ENCODE data around the gene BIRC7. TPM values are rescaled to one million over a fixed set of nuclear protein-coding genes. Genes with fewer than 3 reads are reported as not detected.

The BIRC7 gene
- total RNA-seq, 5 donors from 2014 or later (not counting 1 experiment from before 2014, with no cell fraction given) = not detected

DNA sequence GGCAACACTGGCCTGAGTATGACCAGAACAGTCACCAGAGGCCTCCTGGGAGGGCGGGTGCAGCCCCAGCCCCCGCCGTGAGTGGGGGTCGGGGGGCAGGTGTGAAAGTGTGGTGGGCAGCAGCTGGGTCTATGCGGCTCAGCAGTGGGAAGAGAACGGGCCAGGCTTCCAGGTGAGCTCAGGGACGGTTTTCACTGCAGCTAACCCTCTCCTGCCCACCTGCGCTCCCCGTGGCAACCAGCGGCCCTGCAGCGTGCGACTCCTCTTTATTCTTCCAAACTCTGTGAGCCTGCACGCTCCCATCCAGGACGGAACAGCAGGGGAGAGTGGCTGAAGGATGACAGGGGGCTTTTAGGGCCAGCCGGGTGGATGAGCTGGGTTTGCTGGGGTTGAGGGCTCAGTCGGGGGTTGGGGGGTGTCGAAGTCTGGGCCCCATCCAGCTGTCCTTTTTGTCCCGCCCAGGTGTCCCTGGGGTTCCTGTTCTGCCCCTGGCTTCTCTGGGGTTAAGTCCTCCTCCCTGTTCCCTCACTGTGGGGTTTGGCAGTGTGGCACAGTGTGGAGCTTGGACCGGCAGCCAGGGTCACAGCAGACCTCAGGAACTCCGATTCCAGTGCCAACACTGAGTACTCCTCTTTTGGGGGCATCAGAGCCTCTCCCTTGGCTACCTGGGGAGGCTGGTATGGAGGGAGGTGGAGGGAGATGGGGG is 859 bp upstream of the BIRC7 start:
- H3K36me3 Mint-ChIP-seq = no peaks in the 10 kb centered on the region
- no peaks in the 10 kb centered on the region for H3K9me3 Mint-ChIP-seq

DNA sequence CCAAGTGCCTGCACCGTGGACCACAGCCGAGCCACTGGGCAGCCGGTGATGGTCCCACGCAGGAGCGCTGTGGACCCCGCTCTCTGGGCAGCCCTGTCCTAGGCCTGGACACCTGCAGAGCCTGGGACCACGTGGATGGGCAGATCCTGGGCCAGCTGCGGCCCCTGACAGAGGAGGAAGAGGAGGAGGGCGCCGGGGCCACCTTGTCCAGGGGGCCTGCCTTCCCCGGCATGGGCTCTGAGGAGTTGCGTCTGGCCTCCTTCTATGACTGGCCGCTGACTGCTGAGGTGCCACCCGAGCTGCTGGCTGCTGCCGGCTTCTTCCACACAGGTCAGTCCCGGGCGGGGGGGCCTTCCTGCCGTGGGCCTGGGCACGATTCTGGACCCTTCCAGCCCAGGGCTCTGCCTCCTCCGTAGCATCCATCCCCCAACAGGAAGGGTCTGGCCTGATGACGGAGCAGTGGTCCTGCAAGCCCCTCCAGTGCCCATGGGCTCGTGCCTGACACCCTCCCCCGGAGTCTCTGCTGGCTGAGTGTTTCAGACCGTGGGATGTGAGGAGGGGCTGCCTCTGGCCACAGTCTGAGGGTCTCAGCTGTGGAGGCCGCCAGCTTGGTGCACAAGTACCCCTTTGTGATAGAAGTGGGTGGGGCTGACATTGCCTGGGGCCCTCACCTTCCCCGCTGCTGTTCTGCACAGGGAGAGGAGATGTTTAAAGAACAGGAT is 572 bp downstream of the BIRC7 start:
- CTCF ChIA-PET = no interaction called here
- DNase-seq = no peak
- Histone ChIP-seq H3K36me3 (ENCODE audit: control insufficient read depth in 2 of 2, extremely low read depth in 1 of 2, insufficient read depth in 1 of 2, low read length in 1 of 2) (no peaks in the 10 kb centered on the region), H3K27ac (ENCODE audit: low read length) (no peak overlapping the region), H3K4me3 (ENCODE audit: control insufficient read depth in 1 of 2, extremely low read depth in 1 of 2, low read length in 1 of 2) (no peak overlapping the region), H3K4me1 (ENCODE audit: control insufficient read depth in 1 of 2, extremely low read depth in 1 of 2, insufficient read depth in 2 of 2, low read length in 2 of 2) (peaks cover 0 to 17% of the 10 kb centered on the region in 2 experiments), H3K9me3 (no peaks in the 10 kb centered on the region), H3K27me3 (replicated peaks in 1 of 2; ENCODE audit: control insufficient read depth in 2 of 2, extremely low read depth in 1 of 2, insufficient read depth in 2 of 2, low read length in 1 of 2) (peaks cover 0 to 38% of the 10 kb centered on the region in 2 experiments)
- no peaks in the 10 kb centered on the region for H3K9me3 Mint-ChIP-seq
- peaks cover 12 to 23% of the 10 kb centered on the region in 2 donors for H3K27me3 Mint-ChIP-seq
- H3K4me1 Mint-ChIP-seq = peaks cover 3 to 5% (median 4%) of the 10 kb centered on the region in 3 donors
- no peak for ATAC-seq (replicated peaks in 1 of 4)
- 85% methylated on average over 22 of the region's 26 CpGs for WGBS (ENCODE audit: insufficient coverage)
- no peak overlapping the region for H3K27ac Mint-ChIP-seq
- no peak overlapping the region for H3K4me3 Mint-ChIP-seq
- POLR2A ChIA-PET = interaction anchor here in 1 of 2 donors (0.7 kb wide), 1 partner anchor 19 kb away, joined by 3 read pairs; no protein-coding TSS in a partner anchor
- no peaks in the 10 kb centered on the region for H3K36me3 Mint-ChIP-seq

More for the DNA sequence above, 859 bp upstream of the BIRC7 start:
- H3K27ac ChIP-seq (ENCODE audit: low read length) = no peak overlapping the region
- H3K4me3 ChIP-seq (ENCODE audit: control insufficient read depth in 1 of 2, extremely low read depth in 1 of 2, low read length in 1 of 2) = no peak overlapping the region
- H3K4me3 Mint-ChIP-seq = no peak overlapping the region
- ATAC-seq (replicated peaks in 1 of 4) (peak; percentile 44 to 81 (median 57)), DNase-seq (peak in 12 of 35 experiments; percentile 16 to 42 (median 26))
- no peaks in the 10 kb centered on the region for H3K9me3 ChIP-seq
- ChIA-PET POLR2A (no interaction called here), CTCF (no interaction called here)
- H3K4me1 Mint-ChIP-seq = peaks cover 3 to 9% (median 4%) of the 10 kb centered on the region in 3 donors
- H3K36me3 ChIP-seq (ENCODE audit: control insufficient read depth in 2 of 2, extremely low read depth in 1 of 2, insufficient read depth in 1 of 2, low read length in 1 of 2) = no peaks in the 10 kb centered on the region
- H3K27me3 Mint-ChIP-seq = peaks cover 25 to 37% of the 10 kb centered on the region in 2 donors
- peaks cover 6 to 47% of the 10 kb centered on the region in 2 experiments for H3K27me3 ChIP-seq (replicated peaks in 1 of 2; ENCODE audit: control insufficient read depth in 2 of 2, extremely low read depth in 1 of 2, insufficient read depth in 2 of 2, low read length in 1 of 2)
- H3K27ac Mint-ChIP-seq = peak overlapping the region in 1 of 2 donors; percentile 34
- WGBS (ENCODE audit: insufficient coverage) = 19% methylated on average over 9 of the region's 20 CpGs
- peaks cover 0 to 20% of the 10 kb centered on the region in 2 experiments for H3K4me1 ChIP-seq (ENCODE audit: control insufficient read depth in 1 of 2, extremely low read depth in 1 of 2, insufficient read depth in 2 of 2, low read length in 2 of 2)

DNA sequence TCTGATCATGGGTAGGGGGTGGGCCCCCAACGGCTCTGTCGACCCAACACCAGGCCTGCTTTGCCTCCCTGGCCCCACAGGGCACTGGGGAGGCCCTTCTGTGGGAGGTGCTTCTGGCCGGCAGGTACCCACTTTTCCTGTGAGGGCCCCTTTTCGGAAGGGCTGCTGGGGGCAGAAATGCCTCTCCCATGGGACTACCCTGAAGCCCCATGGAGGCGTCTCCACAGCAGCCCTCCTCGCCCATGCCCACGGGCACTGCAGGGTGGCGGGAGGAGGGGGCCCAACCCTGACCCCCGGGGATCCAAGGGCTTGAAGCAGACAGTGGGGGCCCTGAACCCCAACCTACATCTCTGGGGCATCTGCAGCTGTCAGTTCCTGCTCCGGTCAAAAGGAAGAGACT is 2.3 kb downstream of the BIRC7 start:
- Histone ChIP-seq H3K4me1 (ENCODE audit: control insufficient read depth in 1 of 2, extremely low read depth in 1 of 2, insufficient read depth in 2 of 2, low read length in 2 of 2) (peaks cover 0 to 17% of the 10 kb centered on the region in 2 experiments), H3K36me3 (ENCODE audit: control insufficient read depth in 2 of 2, extremely low read depth in 1 of 2, insufficient read depth in 1 of 2, low read length in 1 of 2) (no peaks in the 10 kb centered on the region), H3K27me3 (replicated peaks in 1 of 2; ENCODE audit: control insufficient read depth in 2 of 2, extremely low read depth in 1 of 2, insufficient read depth in 2 of 2, low read length in 1 of 2) (peaks cover 0 to 32% of the 10 kb centered on the region in 2 experiments), H3K9me3 (no peaks in the 10 kb centered on the region), H3K4me3 (ENCODE audit: control insufficient read depth in 1 of 2, extremely low read depth in 1 of 2, low read length in 1 of 2) (no peak overlapping the region), H3K27ac (ENCODE audit: low read length) (no peak overlapping the region)
- Mint-ChIP-seq H3K9me3 (no peaks in the 10 kb centered on the region), H3K27ac (no peak overlapping the region), H3K36me3 (no peaks in the 10 kb centered on the region), H3K27me3 (peaks cover 0 to 6% of the 10 kb centered on the region in 2 donors), H3K4me3 (no peak overlapping the region), H3K4me1 (peaks cover 3 to 5% (median 4%) of the 10 kb centered on the region in 3 donors)
- ChIA-PET POLR2A (interaction anchor here in 1 of 2 donors (0.6 kb wide), 1 partner anchor 284 kb away, joined by 4 read pairs; no protein-coding TSS in a partner anchor), CTCF (interaction anchor here (0.8 to 1.7 kb wide), 2 partner anchors 14 to 15 kb away, joined by 3 read pairs; no protein-coding TSS in a partner anchor)
- 85% methylated on average over 9 of the region's 10 CpGs for WGBS (ENCODE audit: insufficient coverage)
- ATAC-seq (replicated peaks in 1 of 4) (no peak), DNase-seq (no peak)

DNA sequence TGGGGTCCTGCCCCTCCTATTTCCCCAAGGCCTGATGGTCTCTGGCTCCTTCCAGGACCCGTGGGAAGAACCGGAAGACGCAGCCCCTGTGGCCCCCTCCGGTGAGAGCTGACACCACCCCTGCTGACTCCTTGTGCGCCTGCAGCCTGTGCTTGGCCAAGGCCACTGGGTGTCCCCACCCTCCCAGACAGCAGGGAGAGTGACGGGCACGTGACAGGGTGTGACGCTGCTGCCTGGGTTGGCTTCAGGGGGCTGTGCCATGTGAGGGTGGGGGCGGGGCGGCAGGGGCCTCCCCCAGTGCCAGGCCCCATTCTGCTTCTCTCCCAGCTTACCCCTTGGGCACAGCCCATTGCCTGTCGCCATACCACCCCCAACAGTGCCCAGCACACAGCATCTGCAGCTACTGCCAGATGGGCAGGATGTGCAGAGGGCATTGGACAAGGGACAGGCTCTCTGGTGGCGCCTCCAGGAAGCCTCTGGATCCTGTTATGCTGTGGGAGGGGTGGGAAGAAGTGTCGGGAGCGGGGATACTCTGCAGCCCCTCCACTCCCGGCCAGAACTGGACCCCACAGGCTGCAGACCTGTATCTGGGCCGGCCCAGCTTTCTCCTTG is 2.9 kb downstream of the BIRC7 start:
- H3K4me3 ChIP-seq (ENCODE audit: control insufficient read depth in 1 of 2, extremely low read depth in 1 of 2, low read length in 1 of 2) = no peak overlapping the region
- DNase-seq (peak in 1 of 35 experiments; percentile 17), ATAC-seq (replicated peaks in 1 of 4) (no peak)
- Mint-ChIP-seq H3K27ac (no peak overlapping the region), H3K27me3 (peaks cover 0 to 4% of the 10 kb centered on the region in 2 donors), H3K9me3 (no peaks in the 10 kb centered on the region), H3K4me3 (no peak overlapping the region), H3K4me1 (peaks cover 3 to 5% (median 4%) of the 10 kb centered on the region in 3 donors), H3K36me3 (no peaks in the 10 kb centered on the region)
- H3K27me3 ChIP-seq (replicated peaks in 1 of 2; ENCODE audit: control insufficient read depth in 2 of 2, extremely low read depth in 1 of 2, insufficient read depth in 2 of 2, low read length in 1 of 2) = peaks cover 0 to 30% of the 10 kb centered on the region in 2 experiments
- no peaks in the 10 kb centered on the region for H3K9me3 ChIP-seq
- ChIA-PET CTCF (interaction anchor here (0.6 to 1.7 kb wide), 3 partner anchors 14 to 16 kb away, joined by 3 read pairs; no protein-coding TSS in a partner anchor), POLR2A (no interaction called here)
- no peak overlapping the region for H3K27ac ChIP-seq (ENCODE audit: low read length)
- WGBS (ENCODE audit: insufficient coverage) = 54% methylated on average over 11 of the region's 16 CpGs
- H3K36me3 ChIP-seq (ENCODE audit: control insufficient read depth in 2 of 2, extremely low read depth in 1 of 2, insufficient read depth in 1 of 2, low read length in 1 of 2) = no peaks in the 10 kb centered on the region
- peaks cover 0 to 17% of the 10 kb centered on the region in 2 experiments for H3K4me1 ChIP-seq (ENCODE audit: control insufficient read depth in 1 of 2, extremely low read depth in 1 of 2, insufficient read depth in 2 of 2, low read length in 2 of 2)

DNA sequence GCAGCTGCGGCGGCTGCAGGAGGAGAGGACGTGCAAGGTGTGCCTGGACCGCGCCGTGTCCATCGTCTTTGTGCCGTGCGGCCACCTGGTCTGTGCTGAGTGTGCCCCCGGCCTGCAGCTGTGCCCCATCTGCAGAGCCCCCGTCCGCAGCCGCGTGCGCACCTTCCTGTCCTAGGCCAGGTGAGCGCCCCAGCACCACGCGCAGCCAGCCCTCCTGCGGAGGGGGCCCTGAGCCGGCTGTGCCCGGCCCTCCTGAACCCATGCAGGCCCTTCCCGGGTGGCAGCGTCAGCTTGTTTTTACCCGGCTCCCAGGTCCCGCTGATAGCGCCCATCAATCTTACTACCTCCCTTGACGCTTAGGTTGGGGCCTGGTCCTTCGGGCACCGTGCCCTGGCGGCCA is 3.7 kb downstream of the BIRC7 start:
- H3K4me3 ChIP-seq (ENCODE audit: control insufficient read depth in 1 of 2, extremely low read depth in 1 of 2, low read length in 1 of 2) = no peak overlapping the region
- H3K4me1 ChIP-seq (ENCODE audit: control insufficient read depth in 1 of 2, extremely low read depth in 1 of 2, insufficient read depth in 2 of 2, low read length in 2 of 2) = peaks cover 0 to 16% of the 10 kb centered on the region in 2 experiments
- no peaks in the 10 kb centered on the region for H3K9me3 Mint-ChIP-seq
- H3K27me3 ChIP-seq (replicated peaks in 1 of 2; ENCODE audit: control insufficient read depth in 2 of 2, extremely low read depth in 1 of 2, insufficient read depth in 2 of 2, low read length in 1 of 2) = peaks cover 0 to 27% of the 10 kb centered on the region in 2 experiments
- H3K36me3 Mint-ChIP-seq = no peaks in the 10 kb centered on the region
- no peak overlapping the region for H3K27ac Mint-ChIP-seq
- H3K36me3 ChIP-seq (ENCODE audit: control insufficient read depth in 2 of 2, extremely low read depth in 1 of 2, insufficient read depth in 1 of 2, low read length in 1 of 2) = no peaks in the 10 kb centered on the region
- no peak overlapping the region for H3K4me3 Mint-ChIP-seq
- POLR2A ChIA-PET = no interaction called here
- WGBS (ENCODE audit: insufficient coverage) = 95% methylated on average over 25 of the region's 30 CpGs
- ATAC-seq (replicated peaks in 1 of 4) (no peak), DNase-seq (no peak)
- no peaks in the 10 kb centered on the region for H3K9me3 ChIP-seq
- H3K4me1 Mint-ChIP-seq = peaks cover 3 to 5% (median 4%) of the 10 kb centered on the region in 3 donors
- CTCF ChIA-PET = no interaction called here
- peaks cover 0 to 12% of the 10 kb centered on the region in 2 donors for H3K27me3 Mint-ChIP-seq
- no peak overlapping the region for H3K27ac ChIP-seq (ENCODE audit: low read length)

DNA sequence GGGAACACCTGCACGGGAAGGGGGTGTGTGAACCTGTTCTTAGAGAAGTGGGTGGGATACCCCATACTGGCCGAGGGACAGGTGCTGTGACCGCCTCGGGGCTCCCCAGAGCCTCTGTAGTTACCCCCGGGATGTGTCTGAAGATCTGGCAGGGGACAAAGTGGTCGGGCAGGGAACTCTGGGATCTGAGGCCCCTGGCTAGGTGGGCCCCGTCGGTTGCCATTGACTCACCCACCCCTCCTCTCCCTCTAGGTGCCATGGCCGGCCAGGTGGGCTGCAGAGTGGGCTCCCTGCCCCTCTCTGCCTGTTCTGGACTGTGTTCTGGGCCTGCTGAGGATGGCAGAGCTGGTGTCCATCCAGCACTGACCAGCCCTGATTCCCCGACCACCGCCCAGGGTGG is 4.3 kb downstream of the BIRC7 start:
- CTCF ChIA-PET = no interaction called here
- no peak overlapping the region for H3K4me3 Mint-ChIP-seq
- peaks cover 0 to 10% of the 10 kb centered on the region in 2 experiments for H3K4me1 ChIP-seq (ENCODE audit: control insufficient read depth in 1 of 2, extremely low read depth in 1 of 2, insufficient read depth in 2 of 2, low read length in 2 of 2)
- no peaks in the 10 kb centered on the region for H3K9me3 Mint-ChIP-seq
- no peaks in the 10 kb centered on the region for H3K36me3 ChIP-seq (ENCODE audit: control insufficient read depth in 2 of 2, extremely low read depth in 1 of 2, insufficient read depth in 1 of 2, low read length in 1 of 2)
- H3K4me3 ChIP-seq (ENCODE audit: control insufficient read depth in 1 of 2, extremely low read depth in 1 of 2, low read length in 1 of 2) = no peak overlapping the region
- no peak overlapping the region for H3K27ac Mint-ChIP-seq
- no peak for DNase-seq
- H3K27me3 ChIP-seq (replicated peaks in 1 of 2; ENCODE audit: control insufficient read depth in 2 of 2, extremely low read depth in 1 of 2, insufficient read depth in 2 of 2, low read length in 1 of 2) = peaks cover 0 to 26% of the 10 kb centered on the region in 2 experiments
- peaks cover 0 to 2% (median under 1%) of the 10 kb centered on the region in 3 donors for H3K4me1 Mint-ChIP-seq
- 100% methylated on average over 2 of the region's 11 CpGs for WGBS (ENCODE audit: insufficient coverage)
- no peak for ATAC-seq (replicated peaks in 1 of 4)
- no peaks in the 10 kb centered on the region for H3K9me3 ChIP-seq
- peaks cover 0 to 14% of the 10 kb centered on the region in 2 donors for H3K27me3 Mint-ChIP-seq
- no peaks in the 10 kb centered on the region for H3K36me3 Mint-ChIP-seq
- POLR2A ChIA-PET = no interaction called here
- H3K27ac ChIP-seq (ENCODE audit: low read length) = no peak overlapping the region
